Activated naive CD8-positive, alpha-beta T cell treated with anti-CD3 and anti-CD28 coated beads, Interleukin-2, amount 50 U/mL, for 16 hours (primary cell): ENCODE results near the gene HOXC4.
"Not testable (repeated sequence)": the region's sequence is repeated elsewhere in the genome, so short reads cannot be mapped to it uniquely, and the experiment has no call there.

ENCODE experiments used
- DNase-seq: peaks from one replicate; pipeline ENCODE4 v3.0.0-alpha.2; 2020; ENCODE audit warnings: low read depth, low spot score

The HOXC4 gene

GRCh38 chr12:54055552-54055951 is 1.9 kb downstream of the HOXC4 start:
- no peak for DNase-seq

GRCh38 chr12:54056110-54056509 is 2.5 kb downstream of the HOXC4 start:
- no peak for DNase-seq

GRCh38 chr12:54058128-54058768 is 4.6 kb downstream of the HOXC4 start:
- no peak for DNase-seq

DNA sequence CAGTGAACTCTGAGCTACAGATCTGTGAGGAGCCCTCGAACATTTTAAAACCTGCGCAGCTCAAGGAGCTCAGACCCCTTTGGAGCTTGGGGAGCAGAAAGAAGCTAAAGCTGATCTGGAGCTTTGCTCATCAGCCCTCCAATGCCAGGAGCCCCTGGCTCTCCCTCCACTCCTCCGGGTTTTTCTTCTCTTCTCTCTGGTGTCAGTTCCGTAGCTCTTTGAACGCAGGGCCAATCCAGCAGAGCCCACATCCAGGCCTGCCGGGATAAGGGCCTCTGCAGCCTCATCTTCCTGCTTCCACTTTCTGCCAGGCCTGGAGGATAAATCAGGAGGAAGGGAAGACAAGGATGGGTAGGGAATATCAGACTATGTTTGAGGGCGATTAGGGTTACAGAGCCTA is 6.0 kb downstream of the HOXC4 start:
- DNase-seq, result no peak

DNA sequence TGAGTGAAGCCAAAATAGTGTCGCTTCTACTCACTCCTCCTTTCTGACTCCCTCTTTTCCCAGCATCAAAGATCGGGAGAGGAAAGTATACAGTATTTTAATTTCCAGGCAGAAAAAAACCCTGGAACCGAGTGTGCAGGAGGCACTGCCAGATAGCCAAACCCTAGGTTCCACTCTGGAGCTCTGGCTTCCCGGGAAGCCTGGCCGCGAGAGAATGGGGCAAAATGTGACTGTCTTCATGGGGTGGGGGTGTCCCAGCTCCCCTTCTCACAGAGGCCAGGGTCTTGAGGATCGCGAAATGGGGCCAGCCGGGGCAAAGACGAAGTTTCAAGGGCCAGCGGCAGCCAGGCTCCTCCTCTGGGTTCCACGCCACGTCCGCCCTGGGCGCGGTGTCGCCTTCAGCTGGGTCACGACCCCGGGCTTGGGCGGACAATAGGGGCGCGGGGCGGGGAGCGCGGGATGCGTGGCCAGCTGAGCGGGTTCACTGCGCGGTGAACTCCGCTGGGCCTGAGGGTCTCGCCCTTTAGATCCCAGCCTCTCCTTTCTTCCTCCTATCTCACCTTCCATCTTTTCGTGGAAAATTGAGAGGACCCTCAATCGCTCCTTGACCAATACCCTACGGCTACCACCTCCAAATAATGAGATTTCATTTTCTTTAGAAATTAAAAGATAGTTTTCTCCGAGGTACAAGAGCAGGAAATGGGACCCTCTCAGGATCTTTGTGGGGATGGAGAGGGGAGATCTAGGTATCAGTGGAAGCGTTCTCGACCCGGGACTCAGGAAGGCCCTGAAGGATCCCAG is 6.7 kb downstream of the HOXC4 start:
- no peak for DNase-seq

DNA sequence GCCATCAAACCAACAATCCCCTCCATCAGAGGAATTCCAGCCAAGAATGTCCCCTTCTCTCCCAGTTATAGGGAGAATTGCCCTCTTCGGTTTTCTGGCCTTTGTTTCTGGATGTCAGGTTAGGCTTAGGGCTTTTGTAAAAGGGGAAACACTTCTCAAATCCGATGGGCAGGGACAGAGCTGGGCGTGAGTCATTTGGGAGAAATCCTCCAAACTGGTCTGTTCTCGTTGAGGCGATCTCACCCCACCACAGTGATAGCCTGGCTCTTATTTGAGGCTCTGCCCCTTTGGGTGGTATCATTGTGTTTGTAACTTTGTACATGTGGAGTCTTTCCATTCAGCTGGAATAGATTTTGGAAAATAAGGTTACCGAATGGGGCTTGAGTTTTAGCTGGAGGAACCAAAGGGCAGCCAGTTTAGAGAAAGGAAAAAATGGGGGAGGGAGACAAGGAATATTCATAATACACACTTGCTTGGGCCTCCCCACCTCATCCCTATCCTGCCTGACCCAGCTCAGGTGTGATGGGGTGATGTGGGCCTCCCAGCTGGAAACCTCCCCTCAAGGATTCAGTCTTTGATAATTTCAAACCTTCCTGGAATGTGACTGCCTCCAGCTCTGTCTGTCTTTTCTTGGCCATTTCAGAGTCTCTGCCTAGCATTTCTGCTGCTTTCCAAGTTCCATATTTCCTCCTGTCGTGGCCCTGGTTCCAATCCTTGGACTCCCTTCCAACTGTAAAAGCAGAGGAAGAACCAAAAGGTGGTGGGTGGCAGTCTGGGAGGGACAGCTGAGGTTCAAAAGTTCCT is 7.5 kb downstream of the HOXC4 start:
- no peak for DNase-seq

- no peak for DNase-seq
Observed at GRCh38 chr12:54065677-54066076, 12.0 kb downstream of the HOXC4 start.

DNA sequence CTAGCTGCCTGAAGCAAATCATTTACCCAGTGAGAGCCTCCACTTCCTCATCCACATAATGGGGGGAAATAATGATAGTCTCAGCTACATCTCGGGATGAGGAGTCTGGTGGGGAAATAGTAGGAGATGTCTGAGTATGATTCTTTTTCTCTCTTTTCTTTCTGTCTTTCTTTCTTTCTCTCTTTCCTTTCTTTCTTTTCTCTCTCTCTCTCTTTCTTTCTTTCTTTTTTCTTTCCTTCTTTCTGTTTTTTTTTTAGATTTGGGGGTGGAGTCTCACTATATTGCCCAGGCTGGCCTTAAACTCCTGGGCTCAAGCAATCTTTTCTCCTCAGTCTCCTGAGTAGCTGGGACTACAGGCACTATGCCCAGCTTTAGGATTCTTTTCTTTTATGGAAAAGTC is 12.8 kb downstream of the HOXC4 start:
- DNase-seq, result no peak

- DNase-seq, result no peak
Observed at GRCh38 chr12:54068418-54069070, 14.9 kb downstream of the HOXC4 start.

DNA sequence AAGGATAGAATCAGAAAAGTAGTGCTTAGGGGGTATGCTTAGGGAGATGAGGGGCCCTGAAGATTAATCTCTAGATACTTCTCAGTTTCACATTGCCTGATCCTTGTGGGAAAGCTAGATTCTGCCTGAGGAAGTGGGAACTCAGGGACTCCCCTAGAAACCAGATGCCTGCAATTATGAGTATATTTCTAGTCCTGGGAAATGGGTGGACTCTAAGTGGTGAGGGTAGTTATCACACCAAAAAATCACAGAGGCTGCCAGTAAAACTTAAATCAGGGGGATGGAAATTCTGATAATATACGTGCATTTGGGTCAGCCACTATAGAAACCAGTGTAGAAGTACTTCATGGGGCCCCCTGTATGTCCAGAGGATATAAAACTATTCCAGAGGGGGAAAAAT is 18.3 kb downstream of the HOXC4 start:
- no peak for DNase-seq

DNA sequence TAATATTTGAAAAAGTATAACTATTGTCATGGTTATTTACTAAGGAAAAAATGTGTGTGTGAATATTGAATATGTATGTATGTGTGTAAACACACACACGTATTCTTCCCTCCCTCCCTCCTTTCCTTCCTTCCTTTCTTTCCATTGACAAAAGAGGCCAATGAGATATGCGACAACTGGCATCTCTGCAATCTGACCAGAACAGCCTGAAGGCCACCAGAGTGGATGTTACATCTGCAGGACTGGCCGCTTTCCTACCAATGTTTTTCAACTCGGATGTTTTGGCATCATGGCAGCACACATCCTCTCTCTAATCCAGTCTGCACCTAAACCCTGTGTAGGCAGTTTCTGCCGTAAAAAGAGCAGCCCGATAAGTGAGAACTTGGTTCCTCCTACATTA is 20.7 kb downstream of the HOXC4 start:
- DNase-seq, result no peak

GRCh38 chr12:54075409-54075808 is 21.8 kb downstream of the HOXC4 start:
- no peak for DNase-seq

- DNase-seq, result no peak
Observed at GRCh38 chr12:54075974-54076373, 22.3 kb downstream of the HOXC4 start.

GRCh38 chr12:54077843-54078242 is 24.2 kb downstream of the HOXC4 start:
- DNase-seq, result not testable (repeated sequence)

DNA sequence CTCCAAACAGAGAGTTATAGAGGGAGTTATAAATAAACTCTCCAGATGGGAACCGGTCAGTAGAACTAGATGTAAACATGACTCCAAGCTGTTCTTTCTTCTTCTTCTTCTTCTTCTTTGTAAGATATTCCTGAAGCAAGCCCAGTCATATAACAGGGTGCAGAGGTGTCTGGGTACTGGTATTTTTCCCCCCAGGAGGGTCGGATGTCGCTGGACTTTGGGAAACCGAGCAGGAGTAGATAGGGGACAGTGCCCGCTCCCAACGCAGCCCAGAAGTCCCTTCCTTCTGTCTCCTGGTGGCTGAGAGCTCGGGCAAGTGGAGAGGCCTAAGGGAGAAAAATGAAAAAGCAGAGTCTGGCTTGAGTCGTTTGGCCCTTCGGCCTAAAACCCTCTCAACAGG is 25.5 kb downstream of the HOXC4 start:
- not testable (repeated sequence) for DNase-seq

- not testable (repeated sequence) for DNase-seq
Observed at GRCh38 chr12:54080008-54080924, 26.6 kb downstream of the HOXC4 start.

DNA sequence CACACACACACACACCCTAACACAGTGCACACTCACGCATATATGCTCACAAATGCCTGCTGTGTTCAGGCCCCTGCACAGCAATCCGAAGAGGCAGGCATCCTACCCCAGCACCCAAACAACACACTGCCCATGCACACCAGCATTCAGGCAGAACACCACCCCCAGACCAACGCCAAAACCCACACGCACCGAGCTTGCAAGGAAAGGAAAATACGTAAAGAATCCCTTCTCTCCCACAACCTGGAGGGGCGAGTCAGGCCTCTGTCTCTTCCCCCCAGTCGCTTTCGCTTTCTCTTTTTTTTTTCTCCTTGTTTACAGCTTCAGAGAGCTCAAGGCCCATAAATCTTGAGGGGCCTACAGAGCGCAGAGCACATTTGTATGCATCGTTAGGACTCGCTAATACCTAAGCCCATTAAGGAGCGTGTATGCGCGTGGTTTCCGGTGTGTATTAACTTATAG is 27.4 kb downstream of the HOXC4 start:
- not testable (repeated sequence) for DNase-seq

DNA sequence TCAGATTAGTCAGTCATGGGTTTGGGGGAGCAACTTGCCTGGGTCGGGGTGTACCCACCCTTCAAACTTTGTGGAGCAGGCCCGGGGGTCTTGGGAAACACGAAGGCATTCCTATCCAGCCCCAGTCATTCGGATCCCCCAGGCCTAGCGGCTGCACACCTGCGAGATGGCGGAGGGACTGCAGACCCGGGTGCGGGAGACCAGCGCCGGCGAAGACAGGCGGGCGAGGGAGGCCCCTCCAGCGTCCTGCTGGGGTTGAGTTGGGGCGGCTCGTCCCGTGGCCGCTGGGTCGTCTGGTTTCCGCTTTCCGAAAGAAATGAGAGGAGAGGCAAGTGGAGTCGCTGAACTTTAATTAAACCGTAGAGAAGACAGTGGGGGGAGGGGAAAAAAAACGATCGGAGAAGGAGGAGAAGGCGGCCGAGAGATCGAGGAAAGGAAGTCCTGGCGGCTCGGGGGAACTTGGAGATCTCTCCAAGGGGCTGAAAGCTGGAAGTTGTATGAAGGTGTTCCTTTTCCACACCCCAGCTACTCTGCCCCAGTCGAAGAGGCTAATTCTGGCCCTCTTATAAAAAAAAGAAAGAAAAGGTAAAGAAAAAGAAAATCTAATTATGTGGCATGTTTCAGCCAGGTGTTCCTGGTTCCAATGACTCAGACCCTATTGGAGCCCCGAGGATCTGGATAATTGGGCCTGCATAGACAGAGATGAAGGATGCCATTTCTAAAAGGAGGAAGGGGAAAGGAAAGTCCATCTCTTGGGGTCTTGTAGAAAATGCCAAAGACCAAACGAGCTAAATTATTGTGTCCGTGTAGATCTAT is 28.2 kb downstream of the HOXC4 start:
- not testable (repeated sequence) for DNase-seq

GRCh38 chr12:54082397-54082892 is 28.8 kb downstream of the HOXC4 start:
- DNase-seq, result no peak

- DNase-seq, result not testable (repeated sequence)
Observed at GRCh38 chr12:54088011-54088410, 34.4 kb downstream of the HOXC4 start.
